Stomach (tissue), 4 donors: ENCODE results near the gene ASNSD1.

Experiments used
- EP300 ChIP-seq: sonication (generic); formaldehyde crosslinking; IDR thresholded peaks from one replicate; pipeline ENCODE4 v1.6.1; 2017; ENCODE audit warnings: antibody characterized with exemption
- POLR2A ChIP-seq, 4 donors: fragments of 450-650 bp; IDR thresholded peaks; one replicate each; pipeline ENCODE4 v1.6.1; 2016; ENCODE audit warnings: antibody characterized with exemption in 4 of 4, control low read depth in 2 of 4, mild to moderate bottlenecking in 1 of 4, moderate library complexity in 1 of 4
- POLR2AphosphoS5 ChIP-seq, 3 donors: sonication (generic); formaldehyde crosslinking; IDR thresholded peaks; one replicate each; pipeline ENCODE4 v1.6.1; 2016; ENCODE audit warnings: antibody characterized with exemption in 3 of 3
- TF ChIP-seq, protein P1 (sequence below), 7 experiments: fragments of 450-650 bp in 4 of 7; fragments of 200-600 bp in 3 of 7; sonication (generic) in 3 of 7; IDR thresholded peaks; one replicate each; pipeline ENCODE4 v1.5.1; 2016 to 2019; ENCODE audit warnings: antibody characterized with exemption in 7 of 7, control low read depth in 2 of 7, mild to moderate bottlenecking in 1 of 7

DNA sequence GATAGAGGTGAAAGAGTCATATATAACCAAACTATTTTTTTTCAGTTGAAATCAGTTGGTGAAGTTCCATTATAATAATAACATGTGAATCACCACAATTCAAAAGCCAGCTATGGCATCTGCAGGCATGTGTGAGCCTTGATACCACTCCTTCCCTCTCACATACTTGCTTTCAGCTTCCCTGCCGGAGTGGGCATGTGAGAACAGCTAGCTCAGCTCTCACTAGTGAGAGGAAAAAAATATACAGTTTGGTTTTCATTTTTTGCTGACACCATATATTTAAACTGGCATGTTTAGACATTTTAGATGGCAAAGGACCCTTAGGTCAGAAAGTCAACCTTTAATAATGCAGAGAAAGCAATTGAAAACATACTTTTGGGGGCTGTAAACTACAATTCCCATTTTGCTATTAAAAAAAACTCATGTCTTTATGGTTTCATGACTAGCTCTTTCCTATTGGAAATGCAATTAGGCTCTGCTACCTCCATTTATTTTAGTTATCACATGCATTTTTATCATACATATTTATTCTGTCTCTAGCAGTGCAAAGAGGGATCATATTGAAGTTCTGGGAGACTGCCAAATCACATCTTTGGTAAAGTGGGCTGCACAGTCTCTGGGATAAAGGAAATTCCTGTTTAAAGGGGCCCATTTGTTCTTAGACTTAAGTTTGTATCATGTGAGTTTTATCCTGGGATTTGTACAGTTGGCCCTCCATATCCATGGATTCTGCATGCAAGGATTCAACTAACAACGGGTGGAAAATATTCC, 47.4 kb upstream of the ASNSD1 start:
- TF ChIP-seq, protein P1, sequence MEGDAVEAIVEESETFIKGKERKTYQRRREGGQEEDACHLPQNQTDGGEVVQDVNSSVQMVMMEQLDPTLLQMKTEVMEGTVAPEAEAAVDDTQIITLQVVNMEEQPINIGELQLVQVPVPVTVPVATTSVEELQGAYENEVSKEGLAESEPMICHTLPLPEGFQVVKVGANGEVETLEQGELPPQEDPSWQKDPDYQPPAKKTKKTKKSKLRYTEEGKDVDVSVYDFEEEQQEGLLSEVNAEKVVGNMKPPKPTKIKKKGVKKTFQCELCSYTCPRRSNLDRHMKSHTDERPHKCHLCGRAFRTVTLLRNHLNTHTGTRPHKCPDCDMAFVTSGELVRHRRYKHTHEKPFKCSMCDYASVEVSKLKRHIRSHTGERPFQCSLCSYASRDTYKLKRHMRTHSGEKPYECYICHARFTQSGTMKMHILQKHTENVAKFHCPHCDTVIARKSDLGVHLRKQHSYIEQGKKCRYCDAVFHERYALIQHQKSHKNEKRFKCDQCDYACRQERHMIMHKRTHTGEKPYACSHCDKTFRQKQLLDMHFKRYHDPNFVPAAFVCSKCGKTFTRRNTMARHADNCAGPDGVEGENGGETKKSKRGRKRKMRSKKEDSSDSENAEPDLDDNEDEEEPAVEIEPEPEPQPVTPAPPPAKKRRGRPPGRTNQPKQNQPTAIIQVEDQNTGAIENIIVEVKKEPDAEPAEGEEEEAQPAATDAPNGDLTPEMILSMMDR (IDR thresholded peaks at IDR 0.05), result no peak
- TF ChIP-seq POLR2A (IDR thresholded peaks at IDR 0.05) (no peak), POLR2AphosphoS5 (IDR thresholded peaks at IDR 0.05) (no peak), EP300 (no peak)
